A673 (cell line): Measurements from ENCODE around the gene SERPINI2.

Experiments used
- CTCF ChIP-seq: fragments of 300-800, 200-600 bp; sonication (generic); conservative IDR thresholded peaks from 2 replicates; pipeline ENCODE4 v1.5.1; 2017; ENCODE audit warnings: low read depth, mild to moderate bottlenecking, antibody characterized with exemption, low read length, moderate library complexity, mixed read lengths
- EZH2 ChIP-seq: fragments of 200-600 bp; sonication (generic); IDR thresholded peaks from 2 replicates; pipeline ENCODE4 v1.6.1; 2017; ENCODE audit warnings: borderline replicate concordance, low read depth, mild to moderate bottlenecking, mixed read lengths, antibody characterized with exemption, low read length; ENCODE audit not compliant: poor library complexity, severe bottlenecking

- TF ChIP-seq CTCF (no peak), EZH2 (no peak)
These were observed 34.1 kb upstream of the SERPINI2 start for GRCh38 chr3:167507954-167508353.
